ENCODE measurements around the gene SSTR3.

SSTR3 gene

GRCh38 chr22:37156686-37157435 lies 55.4 kb downstream of the SSTR3 start:
- H3K36me3 ChIP-seq (ENCODE audit: insufficient read depth, low read length) = peaks cover 6% of the 10 kb centered on the region; the same call in 1 of the 2 replicates
- H3K9me2 ChIP-seq (ENCODE audit: low read depth, low read length) = no peaks in the 10 kb centered on the region
- H3K27ac ChIP-seq (ENCODE audit: low read depth, low read length, poor library complexity, severe bottlenecking) = no peak overlapping the region
- no peaks in the 10 kb centered on the region for H3K4me1 ChIP-seq (ENCODE audit: insufficient read depth, low read length, severe bottlenecking)
- peaks cover 19% of the 10 kb centered on the region; the same call in 1 of the 2 replicates for H3K27me3 ChIP-seq (ENCODE audit: insufficient read depth, low read length)
- no peak overlapping the region for H3K4me3 ChIP-seq (ENCODE audit: low read depth, low read length, poor library complexity, severe bottlenecking)
- no peak overlapping the region for H2AFZ ChIP-seq (ENCODE audit: low read length)
- no peak overlapping the region for H3K9ac ChIP-seq (ENCODE audit: low read length)
- no peak overlapping the region for H3K4me2 ChIP-seq (ENCODE audit: low read length)
- no peaks in the 10 kb centered on the region for H3F3A ChIP-seq (ENCODE audit: insufficient read depth, low read length)
- no peaks in the 10 kb centered on the region for H3K79me2 ChIP-seq (ENCODE audit: insufficient read depth, low read length)
- TF ChIP-seq CTCF (IDR thresholded peaks at IDR 0.05; ENCODE audit: low read length) (no peak), EZH2 (IDR thresholded peaks at IDR 0.05; ENCODE audit: borderline replicate concordance, low read length) (no peak)
- H4K20me1 ChIP-seq (ENCODE audit: insufficient read depth, low read length) = no peaks in the 10 kb centered on the region
- peaks cover 8% of the 10 kb centered on the region for H3K9me3 ChIP-seq (ENCODE audit: low read length)

- Histone ChIP-seq H3K9me2 (ENCODE audit: low read depth, low read length) (no peaks in the 10 kb centered on the region), H3K36me3 (ENCODE audit: insufficient read depth, low read length) (no peaks in the 10 kb centered on the region), H3F3A (ENCODE audit: insufficient read depth, low read length) (no peaks in the 10 kb centered on the region), H3K9ac (ENCODE audit: low read length) (no peak overlapping the region), H4K20me1 (ENCODE audit: insufficient read depth, low read length) (no peaks in the 10 kb centered on the region), H3K27ac (ENCODE audit: low read depth, low read length, poor library complexity, severe bottlenecking) (no peak overlapping the region), H2AFZ (ENCODE audit: low read length) (no peak overlapping the region), H3K4me1 (ENCODE audit: insufficient read depth, low read length, severe bottlenecking) (no peaks in the 10 kb centered on the region), H3K4me2 (ENCODE audit: low read length) (no peak overlapping the region), H3K4me3 (ENCODE audit: low read depth, low read length, poor library complexity, severe bottlenecking) (no peak overlapping the region), H3K79me2 (ENCODE audit: insufficient read depth, low read length) (no peaks in the 10 kb centered on the region), H3K9me3 (ENCODE audit: low read length) (peaks cover 9% of the 10 kb centered on the region; the same call in 1 of the 2 replicates), H3K27me3 (ENCODE audit: insufficient read depth, low read length) (peaks cover 17% of the 10 kb centered on the region; the same call in 1 of the 2 replicates)
- no peak for TF ChIP-seq EZH2 (IDR thresholded peaks at IDR 0.05; ENCODE audit: borderline replicate concordance, low read length)
- TF ChIP-seq CTCF (IDR thresholded peaks at IDR 0.05; ENCODE audit: low read length) = no peak
These were observed 56.3 kb downstream of the SSTR3 start for GRCh38 chr22:37155971-37156370.

- Histone ChIP-seq H3K27me3 (ENCODE audit: insufficient read depth, low read length) (peaks cover 21% of the 10 kb centered on the region; the same call in 1 of the 2 replicates), H3K9me2 (ENCODE audit: low read depth, low read length) (no peaks in the 10 kb centered on the region), H3K9ac (ENCODE audit: low read length) (no peak overlapping the region)
These were observed 57.2 kb downstream of the SSTR3 start for GRCh38 chr22:37154925-37155712.

More at GRCh38 chr22:37154925-37155712, 57.2 kb downstream of the SSTR3 start:
- TF ChIP-seq EZH2 (IDR thresholded peaks at IDR 0.05; ENCODE audit: borderline replicate concordance, low read length) (no peak), CTCF (IDR thresholded peaks at IDR 0.05; ENCODE audit: low read length) (no peak)
- Histone ChIP-seq H3K4me1 (ENCODE audit: insufficient read depth, low read length, severe bottlenecking) (no peaks in the 10 kb centered on the region), H3K9me3 (ENCODE audit: low read length) (peaks cover 9% of the 10 kb centered on the region; the same call in 1 of the 2 replicates), H3F3A (ENCODE audit: insufficient read depth, low read length) (no peaks in the 10 kb centered on the region), H3K27ac (ENCODE audit: low read depth, low read length, poor library complexity, severe bottlenecking) (no peak overlapping the region), H3K4me3 (ENCODE audit: low read depth, low read length, poor library complexity, severe bottlenecking) (no peak overlapping the region), H3K79me2 (ENCODE audit: insufficient read depth, low read length) (no peaks in the 10 kb centered on the region), H3K4me2 (ENCODE audit: low read length) (no peak overlapping the region), H4K20me1 (ENCODE audit: insufficient read depth, low read length) (no peaks in the 10 kb centered on the region), H3K36me3 (ENCODE audit: insufficient read depth, low read length) (no peaks in the 10 kb centered on the region), H2AFZ (ENCODE audit: low read length) (no peak overlapping the region)
